Measurements from ENCODE around the gene DCDC1. TPM values are rescaled to one million over a fixed set of nuclear protein-coding genes. Genes with fewer than 3 reads are reported as not detected.

DCDC1 gene
- total RNA-seq, 1 donor from 2014 or later, result 0.21 TPM

DNA sequence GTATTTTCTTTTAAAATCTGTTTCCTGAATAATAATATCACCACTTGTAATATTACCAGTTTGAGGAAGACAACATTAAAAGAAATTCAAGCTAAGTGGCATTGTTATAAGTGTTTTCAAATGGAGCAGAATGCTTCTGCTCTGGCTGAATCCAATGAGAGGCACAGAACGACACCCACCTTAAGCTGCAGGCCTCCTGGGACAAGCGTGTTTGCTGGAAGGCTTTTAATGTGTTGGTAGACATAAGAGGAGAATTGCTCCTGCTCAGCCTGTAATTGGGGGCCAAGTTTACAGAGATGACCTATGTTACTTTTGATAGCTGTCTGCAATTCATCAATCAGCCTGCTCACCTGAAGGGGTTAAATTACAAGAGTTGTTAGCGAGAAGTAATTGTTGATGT, 242.2 kb downstream of the DCDC1 start:
- DNase-seq (ENCODE audit: low read depth), result no peak
- TF ChIP-seq, protein P1, sequence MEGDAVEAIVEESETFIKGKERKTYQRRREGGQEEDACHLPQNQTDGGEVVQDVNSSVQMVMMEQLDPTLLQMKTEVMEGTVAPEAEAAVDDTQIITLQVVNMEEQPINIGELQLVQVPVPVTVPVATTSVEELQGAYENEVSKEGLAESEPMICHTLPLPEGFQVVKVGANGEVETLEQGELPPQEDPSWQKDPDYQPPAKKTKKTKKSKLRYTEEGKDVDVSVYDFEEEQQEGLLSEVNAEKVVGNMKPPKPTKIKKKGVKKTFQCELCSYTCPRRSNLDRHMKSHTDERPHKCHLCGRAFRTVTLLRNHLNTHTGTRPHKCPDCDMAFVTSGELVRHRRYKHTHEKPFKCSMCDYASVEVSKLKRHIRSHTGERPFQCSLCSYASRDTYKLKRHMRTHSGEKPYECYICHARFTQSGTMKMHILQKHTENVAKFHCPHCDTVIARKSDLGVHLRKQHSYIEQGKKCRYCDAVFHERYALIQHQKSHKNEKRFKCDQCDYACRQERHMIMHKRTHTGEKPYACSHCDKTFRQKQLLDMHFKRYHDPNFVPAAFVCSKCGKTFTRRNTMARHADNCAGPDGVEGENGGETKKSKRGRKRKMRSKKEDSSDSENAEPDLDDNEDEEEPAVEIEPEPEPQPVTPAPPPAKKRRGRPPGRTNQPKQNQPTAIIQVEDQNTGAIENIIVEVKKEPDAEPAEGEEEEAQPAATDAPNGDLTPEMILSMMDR (IDR thresholded peaks at IDR 0.05; ENCODE audit: insufficient read depth, low read length, poor library complexity, severe bottlenecking), result no peak
- no peaks in the 10 kb centered on the region for H3K36me3 ChIP-seq (ENCODE audit: control insufficient read depth, insufficient read depth, low read length)
- H3K4me3 ChIP-seq (ENCODE audit: low read depth, low read length), result no peak overlapping the region
- H3K27me3 ChIP-seq (ENCODE audit: control insufficient read depth, insufficient read depth, low read length), result no peaks in the 10 kb centered on the region

DNA sequence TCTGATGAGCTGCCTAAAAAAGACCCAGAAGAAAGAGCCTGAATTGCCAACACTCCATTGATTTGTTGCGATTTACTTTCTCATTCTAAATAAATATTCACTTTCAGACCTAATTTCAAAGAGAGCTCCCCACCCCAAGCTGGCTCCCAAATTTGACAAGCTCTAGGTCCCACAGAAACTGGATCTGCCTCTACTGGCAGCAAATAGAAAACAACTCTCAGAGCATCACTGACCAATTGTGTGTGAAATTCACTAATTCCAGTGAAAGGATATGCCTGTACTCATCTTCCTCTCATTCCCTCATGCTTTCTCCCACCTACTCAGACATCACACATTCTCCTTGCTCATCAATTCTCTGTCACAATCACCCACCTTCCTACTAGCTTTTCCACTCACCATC, 249.1 kb downstream of the DCDC1 start:
- Histone ChIP-seq H3K4me3 (ENCODE audit: low read depth, low read length) (no peak overlapping the region), H3K36me3 (ENCODE audit: control insufficient read depth, insufficient read depth, low read length) (no peaks in the 10 kb centered on the region), H3K27me3 (ENCODE audit: control insufficient read depth, insufficient read depth, low read length) (no peaks in the 10 kb centered on the region)
- TF ChIP-seq, protein P1 (IDR thresholded peaks at IDR 0.05; ENCODE audit: insufficient read depth, low read length, poor library complexity, severe bottlenecking), result no peak
- DNase-seq (ENCODE audit: low read depth), result no peak

DNA sequence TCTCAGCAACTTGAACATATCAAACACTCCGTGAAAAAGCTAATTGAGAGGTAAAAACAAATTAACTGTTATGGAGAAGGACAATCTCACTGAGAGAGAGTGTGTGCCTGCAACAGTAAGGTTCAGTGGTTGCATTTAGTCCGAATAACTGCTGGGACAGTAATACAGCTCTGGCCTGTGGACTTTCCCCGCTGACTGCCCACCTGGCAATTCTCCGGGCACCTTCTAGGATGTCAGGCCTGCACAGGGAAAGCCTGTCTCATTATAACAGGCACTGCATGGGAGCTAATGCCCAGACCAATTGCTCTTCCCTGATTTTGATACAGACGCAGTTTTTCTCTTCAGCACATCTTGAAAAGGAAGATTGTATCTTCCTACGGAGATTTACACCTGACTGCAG, 251.0 kb downstream of the DCDC1 start:
- Histone ChIP-seq H3K4me3 (ENCODE audit: low read depth, low read length) (no peak overlapping the region), H3K27me3 (ENCODE audit: control insufficient read depth, insufficient read depth, low read length) (no peaks in the 10 kb centered on the region), H3K36me3 (ENCODE audit: control insufficient read depth, insufficient read depth, low read length) (no peaks in the 10 kb centered on the region)
- TF ChIP-seq, protein P1 (IDR thresholded peaks at IDR 0.05; ENCODE audit: insufficient read depth, low read length, poor library complexity, severe bottlenecking), result no peak
- no peak for DNase-seq (ENCODE audit: low read depth)

DNA sequence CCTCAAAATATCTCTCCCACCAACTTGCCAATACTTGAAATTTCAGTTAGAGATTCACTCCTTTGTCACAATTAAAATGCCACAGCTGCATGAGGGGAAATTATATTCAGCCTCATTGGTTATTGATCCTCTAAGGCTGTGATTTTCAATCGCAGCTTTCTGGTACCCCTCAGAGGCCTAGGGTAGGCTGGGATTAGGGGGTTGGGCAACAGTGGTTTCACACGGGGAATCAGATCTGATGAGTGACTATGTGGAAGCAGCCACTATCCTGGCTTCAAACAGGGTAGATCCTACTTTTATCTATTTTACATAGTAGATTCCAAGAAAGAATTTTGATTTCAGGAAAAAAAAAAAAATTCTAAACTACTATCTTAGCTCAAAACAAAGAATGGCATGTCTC, 252.5 kb downstream of the DCDC1 start:
- Histone ChIP-seq H3K36me3 (ENCODE audit: control insufficient read depth, insufficient read depth, low read length) (no peaks in the 10 kb centered on the region), H3K27me3 (ENCODE audit: control insufficient read depth, insufficient read depth, low read length) (no peaks in the 10 kb centered on the region), H3K4me3 (ENCODE audit: low read depth, low read length) (no peak overlapping the region)
- no peak for DNase-seq (ENCODE audit: low read depth)
- TF ChIP-seq, protein P1 (IDR thresholded peaks at IDR 0.05; ENCODE audit: insufficient read depth, low read length, poor library complexity, severe bottlenecking), result no peak

DNA sequence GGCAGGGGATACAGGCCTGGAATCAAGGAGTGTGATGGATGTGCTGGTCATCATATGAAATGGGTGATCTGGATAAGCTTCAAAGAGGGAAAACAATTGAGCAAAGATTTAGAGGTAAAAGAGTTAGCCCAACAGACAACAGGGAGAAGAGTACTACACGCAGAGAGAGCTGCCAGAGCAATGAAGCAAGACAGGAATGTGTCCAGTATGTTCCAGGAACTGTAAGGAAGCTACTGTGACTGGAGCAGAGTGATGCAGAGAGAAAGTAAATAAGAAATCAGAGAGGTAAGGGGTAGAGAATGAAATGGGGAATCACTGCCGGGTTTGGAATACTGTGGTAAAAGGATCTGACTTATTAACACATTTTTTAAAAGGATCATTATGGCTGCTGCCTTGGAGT, 255.1 kb downstream of the DCDC1 start:
- Histone ChIP-seq H3K27me3 (ENCODE audit: control insufficient read depth, insufficient read depth, low read length) (no peaks in the 10 kb centered on the region), H3K36me3 (ENCODE audit: control insufficient read depth, insufficient read depth, low read length) (no peaks in the 10 kb centered on the region), H3K4me3 (ENCODE audit: low read depth, low read length) (no peak overlapping the region)
- peak; percentile 4 for DNase-seq (ENCODE audit: low read depth)
- TF ChIP-seq, protein P1 (IDR thresholded peaks at IDR 0.05; ENCODE audit: insufficient read depth, low read length, poor library complexity, severe bottlenecking), result no peak

DNA sequence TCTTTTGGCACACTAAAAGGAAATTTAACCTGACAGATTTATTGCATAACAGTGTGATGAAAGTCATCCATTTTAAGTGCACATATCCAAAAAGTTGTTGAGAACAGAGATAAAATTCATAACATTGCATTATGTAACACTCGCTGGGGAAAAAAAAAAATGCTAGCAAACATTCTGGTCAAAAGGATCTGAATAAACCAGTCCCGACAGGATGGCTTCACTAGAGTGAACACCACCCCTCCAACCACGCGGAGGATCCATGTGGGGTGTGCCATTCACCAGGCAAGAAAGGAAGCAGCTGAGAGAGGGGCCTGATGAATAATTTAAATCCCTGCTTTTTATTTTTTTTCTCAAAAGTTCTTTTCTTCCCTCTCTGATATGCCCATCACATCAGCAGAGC, 258.7 kb downstream of the DCDC1 start:
- Histone ChIP-seq H3K4me3 (ENCODE audit: low read depth, low read length) (no peak overlapping the region), H3K36me3 (ENCODE audit: control insufficient read depth, insufficient read depth, low read length) (no peaks in the 10 kb centered on the region), H3K27me3 (ENCODE audit: control insufficient read depth, insufficient read depth, low read length) (no peaks in the 10 kb centered on the region)
- TF ChIP-seq, protein P1 (IDR thresholded peaks at IDR 0.05; ENCODE audit: insufficient read depth, low read length, poor library complexity, severe bottlenecking), result no peak
- no peak for DNase-seq (ENCODE audit: low read depth)
